ENCODE measurements around the gene SETBP1.

GRCh38 chr18:45055811-45056210 is 375.1 kb downstream of the SETBP1 start:
- TF ChIP-seq, protein P1, sequence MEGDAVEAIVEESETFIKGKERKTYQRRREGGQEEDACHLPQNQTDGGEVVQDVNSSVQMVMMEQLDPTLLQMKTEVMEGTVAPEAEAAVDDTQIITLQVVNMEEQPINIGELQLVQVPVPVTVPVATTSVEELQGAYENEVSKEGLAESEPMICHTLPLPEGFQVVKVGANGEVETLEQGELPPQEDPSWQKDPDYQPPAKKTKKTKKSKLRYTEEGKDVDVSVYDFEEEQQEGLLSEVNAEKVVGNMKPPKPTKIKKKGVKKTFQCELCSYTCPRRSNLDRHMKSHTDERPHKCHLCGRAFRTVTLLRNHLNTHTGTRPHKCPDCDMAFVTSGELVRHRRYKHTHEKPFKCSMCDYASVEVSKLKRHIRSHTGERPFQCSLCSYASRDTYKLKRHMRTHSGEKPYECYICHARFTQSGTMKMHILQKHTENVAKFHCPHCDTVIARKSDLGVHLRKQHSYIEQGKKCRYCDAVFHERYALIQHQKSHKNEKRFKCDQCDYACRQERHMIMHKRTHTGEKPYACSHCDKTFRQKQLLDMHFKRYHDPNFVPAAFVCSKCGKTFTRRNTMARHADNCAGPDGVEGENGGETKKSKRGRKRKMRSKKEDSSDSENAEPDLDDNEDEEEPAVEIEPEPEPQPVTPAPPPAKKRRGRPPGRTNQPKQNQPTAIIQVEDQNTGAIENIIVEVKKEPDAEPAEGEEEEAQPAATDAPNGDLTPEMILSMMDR (IDR thresholded peaks at IDR 0.05; ENCODE audit: insufficient read depth, low read depth, low read length) = no peak
- no peak for TF ChIP-seq EZH2 (IDR thresholded peaks at IDR 0.05; ENCODE audit: insufficient read depth, low read length)

Measured in astrocyte (in vitro differentiated cells and primary cell).